HG02970 (cell line): ENCODE data around the gene ZBTB16.

Source experiments
- ATAC-seq: cut with Tn5 transposase; IDR thresholded peaks from one replicate; pipeline ENCODE4 v1.9.1; 2021; ENCODE audit warnings: mild to moderate bottlenecking, moderate library complexity, moderate number of reproducible peaks; ENCODE audit not compliant: unreplicated experiment, low FRiP score

The ZBTB16 gene

DNA sequence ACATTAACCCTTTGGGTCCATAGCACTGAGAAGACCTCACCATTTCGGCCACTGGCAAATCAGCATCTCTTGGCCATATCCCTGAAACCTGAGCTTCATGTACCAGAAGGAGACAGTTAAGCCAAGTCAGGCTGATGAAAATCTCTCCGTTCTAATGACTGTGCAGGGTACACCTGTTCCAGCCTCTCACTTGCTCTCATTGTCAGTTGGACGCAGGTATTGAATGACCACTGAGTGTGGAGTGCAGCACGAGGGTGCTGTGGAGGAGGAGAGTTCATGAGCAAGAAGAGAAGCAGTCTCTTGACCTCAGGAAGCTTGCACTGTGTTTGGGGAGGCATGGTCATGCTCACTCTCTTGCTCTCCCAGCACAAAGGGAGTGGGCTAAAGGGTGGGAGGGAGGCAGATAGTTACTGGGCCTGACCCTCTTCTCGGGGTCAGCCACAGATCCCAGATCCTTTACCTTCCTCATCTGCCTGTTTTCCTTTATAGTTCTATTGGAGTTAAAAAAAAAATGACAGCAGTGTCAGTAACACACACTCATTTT is 65.2 kb downstream of the ZBTB16 start:
- ATAC-seq, result no peak

DNA sequence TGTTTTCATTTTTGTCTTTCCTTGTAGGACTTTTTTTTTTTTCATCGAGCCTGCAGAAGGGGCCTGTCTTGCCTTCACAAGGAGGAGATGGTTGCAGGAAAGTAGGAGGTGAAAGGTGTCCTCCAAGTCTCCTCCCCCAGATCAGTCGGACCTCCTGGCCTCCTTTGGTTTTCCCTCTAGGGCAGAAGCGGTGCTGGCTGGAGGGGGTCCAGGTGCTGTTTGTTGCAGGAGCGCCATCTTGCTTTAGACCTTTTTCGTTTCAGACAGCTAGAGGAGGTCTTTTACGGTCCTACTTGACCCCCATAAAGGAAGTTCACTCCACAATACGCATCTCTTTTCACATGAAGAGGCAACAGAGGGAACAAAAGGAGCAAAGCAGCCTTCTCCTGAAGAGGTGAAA is 66.0 kb downstream of the ZBTB16 start:
- no peak for ATAC-seq

DNA sequence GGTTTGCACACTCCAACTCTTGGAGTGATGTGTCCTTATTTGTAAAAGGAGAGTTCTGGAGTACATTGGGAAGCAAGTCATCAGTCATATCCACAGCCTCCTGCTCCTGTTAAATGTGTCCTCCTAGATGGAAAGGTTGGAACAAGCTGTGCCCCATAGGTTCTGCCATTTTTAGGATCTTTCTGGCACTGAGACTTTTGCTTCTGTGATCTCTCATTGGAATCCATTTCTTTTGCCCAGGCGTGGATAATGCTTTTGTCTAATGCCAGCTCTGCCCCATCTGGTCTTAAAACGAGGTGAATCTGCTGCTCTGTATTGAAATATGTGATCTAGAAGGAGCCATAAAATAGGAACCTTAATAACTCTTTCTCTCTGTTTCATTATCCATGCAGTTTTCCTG is 66.4 kb downstream of the ZBTB16 start:
- ATAC-seq, result no peak

DNA sequence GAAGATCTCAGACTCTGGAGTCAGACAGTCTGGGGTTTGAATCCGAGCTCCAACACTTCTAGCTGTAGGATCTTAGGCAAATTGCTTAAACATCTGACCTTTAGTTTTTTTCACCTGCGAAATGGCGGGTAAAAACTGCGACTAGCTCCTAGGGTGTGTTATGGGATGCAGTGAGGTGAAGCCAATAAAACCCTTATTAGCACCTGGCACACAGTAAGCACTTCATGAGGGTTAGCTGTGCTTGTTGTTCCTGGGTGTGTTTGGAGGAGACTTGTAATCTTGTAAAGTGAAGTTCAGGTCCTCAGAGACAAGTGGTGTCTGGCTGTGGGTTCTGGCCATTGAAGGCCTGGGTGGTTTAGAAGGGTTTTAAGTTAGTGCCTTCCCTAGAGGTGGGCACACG is 68.9 kb downstream of the ZBTB16 start:
- ATAC-seq, result no peak

DNA sequence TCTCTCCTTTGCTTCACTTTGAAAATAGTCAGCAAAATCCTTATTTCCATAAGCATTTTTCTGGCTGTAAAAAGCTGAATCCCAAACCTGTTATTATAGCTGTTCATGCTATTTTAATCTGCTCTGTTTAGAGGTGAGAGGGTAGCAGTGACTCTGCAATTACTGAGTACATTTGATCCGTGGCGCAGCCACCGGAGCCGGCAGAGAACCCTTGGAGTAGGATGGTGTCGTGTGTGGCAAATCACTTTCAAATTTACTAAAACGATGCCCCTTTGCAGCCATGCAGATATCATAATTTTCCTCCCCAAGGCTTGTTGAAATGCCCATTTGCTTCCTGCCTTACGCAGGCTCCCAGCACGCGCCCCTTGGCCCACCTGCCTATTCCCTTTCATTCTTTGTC is 69.6 kb downstream of the ZBTB16 start:
- ATAC-seq, result no peak

DNA sequence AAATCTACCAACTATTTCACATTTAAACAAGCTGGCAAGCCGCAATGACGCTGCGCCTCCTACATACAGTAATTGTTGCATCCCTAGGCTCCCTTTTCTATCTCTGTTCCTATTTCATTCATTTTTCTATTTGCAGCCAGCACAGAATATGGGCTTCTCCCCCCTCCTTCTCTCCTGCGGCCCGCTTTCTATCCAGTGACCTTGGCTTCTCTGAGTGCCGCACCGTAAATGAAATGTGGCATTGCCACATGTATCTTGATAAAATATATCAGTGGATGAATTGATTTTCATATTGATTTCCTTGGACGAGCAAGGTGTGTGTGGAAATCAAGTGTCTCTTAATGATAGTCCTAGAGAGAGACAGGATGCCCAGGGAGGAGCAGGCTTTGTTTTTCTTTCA is 70.2 kb downstream of the ZBTB16 start:
- ATAC-seq, result no peak

DNA sequence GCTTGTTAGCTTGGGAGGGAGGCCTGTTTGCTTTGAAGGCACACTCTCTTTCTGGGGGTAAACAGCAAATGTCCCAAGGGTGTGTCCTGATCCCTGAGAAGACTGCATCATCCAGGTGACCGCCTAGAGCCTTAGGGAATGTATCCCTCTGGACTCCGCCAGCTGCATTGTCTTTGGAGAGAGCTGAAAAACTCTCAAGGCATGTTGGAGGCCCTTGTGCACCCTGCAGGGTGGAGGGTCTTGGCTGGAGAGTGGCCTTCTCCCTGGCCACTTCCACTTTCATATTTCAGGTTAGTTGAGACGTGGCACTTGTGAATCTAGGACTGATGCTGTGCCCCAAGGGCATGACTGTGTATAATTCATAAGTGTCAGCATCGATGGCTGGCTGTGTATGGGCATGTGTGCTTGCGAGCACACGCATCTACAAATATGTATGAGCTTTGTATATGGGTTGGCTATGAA is 70.6 kb downstream of the ZBTB16 start:
- no peak for ATAC-seq

DNA sequence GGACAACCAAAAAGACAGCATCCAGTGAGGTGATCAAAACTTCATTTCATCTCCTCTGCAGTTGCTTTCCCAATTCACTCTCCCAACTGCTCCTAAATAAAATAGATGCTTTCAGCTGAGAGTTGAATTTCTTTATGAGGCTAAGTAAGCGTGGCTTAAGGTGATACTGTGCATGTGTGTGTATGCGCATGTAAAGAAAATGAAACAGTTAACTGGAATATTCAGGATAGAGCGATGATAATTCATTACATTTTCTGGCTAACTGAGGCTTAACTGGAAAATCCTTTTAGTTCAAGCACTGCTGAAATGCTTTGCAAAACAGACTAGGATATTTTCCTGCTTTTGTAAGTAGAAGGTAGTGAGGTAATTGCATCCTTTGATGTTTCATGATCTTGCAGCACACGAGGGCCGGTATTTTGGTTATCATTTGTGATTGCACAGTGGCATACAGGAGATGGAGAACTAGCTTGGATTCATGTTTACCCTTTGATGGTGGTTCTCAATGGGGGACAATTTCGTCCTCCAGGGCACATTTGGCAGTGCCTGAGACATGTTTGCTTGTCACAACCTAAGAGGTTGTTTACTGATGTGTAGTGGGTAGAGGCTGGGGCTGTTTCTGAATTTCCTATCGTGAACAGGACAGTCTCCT is 71.2 kb downstream of the ZBTB16 start:
- ATAC-seq, result no peak

DNA sequence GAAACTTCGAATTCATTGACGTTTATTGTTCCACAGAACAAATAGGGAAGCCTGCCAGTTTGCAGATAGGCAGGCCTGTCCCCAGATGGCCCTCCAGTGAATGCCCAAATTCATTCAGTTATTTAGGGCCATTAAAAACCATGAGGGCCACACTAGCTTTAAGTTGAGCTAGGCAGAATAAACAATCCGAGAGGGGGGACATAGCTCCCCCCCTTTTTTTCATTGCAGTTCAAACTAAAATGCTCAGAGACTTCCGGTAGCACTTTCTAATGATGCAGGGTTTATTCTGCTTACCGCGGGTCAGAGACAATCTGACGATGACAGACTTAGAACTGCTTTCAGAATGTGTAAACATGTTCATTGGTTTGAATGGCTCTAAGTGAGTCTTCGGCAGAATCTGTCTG is 72.0 kb downstream of the ZBTB16 start:
- no peak for ATAC-seq

DNA sequence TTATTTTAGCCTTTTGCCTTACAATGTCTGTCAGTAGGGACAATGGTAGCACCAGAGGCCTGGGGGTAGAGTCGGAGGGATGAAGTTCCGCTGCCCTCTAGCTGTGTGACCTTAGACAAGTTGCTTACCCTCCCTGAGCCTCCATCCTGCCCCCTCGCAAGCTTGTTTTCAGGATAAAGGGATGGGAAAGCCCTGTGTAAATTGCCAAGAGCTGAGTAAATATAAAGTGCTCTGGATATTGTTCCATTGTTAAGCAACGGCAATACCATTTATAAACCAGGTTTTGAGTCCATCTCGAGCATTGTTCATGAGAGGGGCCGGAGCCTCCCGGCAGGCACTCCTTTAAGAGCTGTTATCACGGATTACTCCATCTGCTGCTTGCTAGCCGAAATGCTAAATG is 72.9 kb downstream of the ZBTB16 start:
- ATAC-seq, result no peak

DNA sequence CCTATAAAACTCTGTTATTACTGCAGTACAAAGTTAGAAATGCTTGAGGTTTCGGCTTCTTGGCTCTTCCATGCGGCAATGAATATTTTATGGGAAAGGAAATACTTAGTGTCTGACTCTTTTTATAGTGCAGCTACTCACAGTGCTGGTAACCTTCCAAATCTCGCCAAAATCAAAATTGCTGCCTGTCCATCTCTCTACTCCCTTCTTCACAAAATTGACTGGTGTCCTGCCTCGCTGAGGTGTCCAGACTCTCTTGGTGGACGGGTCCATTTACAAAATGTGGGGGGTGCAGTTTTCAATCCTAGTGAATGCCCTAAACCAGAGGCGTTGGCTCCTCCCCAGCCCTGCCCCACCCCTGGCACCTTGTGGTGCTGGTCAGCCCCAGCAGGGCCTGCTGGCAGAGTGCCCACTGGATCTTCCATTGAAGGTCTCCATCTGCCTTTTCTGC is 73.5 kb downstream of the ZBTB16 start:
- ATAC-seq, result no peak

DNA sequence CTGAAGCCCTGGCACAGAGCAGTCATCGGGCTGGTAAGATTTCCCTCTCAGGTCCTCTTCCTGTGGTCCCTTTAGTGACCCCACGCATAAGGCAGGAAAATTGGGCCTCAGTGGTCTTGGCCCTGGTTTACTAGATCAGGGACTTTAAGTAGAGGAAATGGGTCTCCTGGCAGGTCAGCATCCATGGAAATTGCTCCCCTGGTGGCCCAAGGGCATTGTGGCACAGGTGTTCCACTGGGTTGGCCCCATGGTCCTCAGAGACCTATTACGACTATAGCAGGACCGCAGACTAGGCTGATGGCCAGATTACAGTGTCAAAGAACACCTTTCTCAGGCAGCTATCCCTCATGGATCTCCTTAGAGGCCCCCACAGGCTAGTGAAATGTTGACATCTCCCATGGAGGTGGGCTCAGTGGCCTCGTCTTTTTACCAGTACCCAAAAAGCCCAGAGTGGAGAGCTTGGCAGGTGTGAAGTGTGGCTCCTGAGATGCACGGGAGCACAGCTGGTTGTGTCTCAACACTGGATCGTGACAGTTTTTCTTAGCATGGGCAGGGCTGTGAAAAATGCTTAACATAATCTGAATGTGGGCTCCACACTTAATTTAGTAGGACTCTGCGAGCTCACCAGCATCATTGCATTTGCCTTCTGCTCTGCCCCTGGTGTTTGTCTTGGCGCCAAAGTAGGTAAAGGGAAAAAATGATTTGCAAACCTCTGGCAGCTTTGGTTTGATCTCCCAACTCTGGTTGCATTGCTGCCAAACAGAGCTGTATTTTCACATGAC is 74.2 kb downstream of the ZBTB16 start:
- ATAC-seq, result no peak

DNA sequence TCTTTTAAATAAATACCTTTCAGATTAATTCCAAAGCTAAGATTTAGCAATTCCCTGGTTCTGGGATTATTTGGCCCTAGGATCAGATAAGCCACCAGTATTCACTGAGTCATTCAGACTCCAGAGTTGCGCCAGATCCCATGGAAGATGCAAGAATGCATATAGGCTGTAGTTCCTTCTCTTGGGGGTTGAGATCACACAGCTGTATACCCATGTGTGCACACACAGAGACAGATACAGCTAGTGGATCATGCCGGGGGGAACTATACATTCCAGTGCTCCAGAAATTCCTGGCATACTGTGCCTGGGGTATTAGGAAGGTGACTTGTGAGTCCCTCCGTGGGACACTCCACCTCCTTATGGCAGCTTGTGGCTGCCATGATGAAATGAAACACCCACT is 75.4 kb downstream of the ZBTB16 start:
- ATAC-seq, result no peak

DNA sequence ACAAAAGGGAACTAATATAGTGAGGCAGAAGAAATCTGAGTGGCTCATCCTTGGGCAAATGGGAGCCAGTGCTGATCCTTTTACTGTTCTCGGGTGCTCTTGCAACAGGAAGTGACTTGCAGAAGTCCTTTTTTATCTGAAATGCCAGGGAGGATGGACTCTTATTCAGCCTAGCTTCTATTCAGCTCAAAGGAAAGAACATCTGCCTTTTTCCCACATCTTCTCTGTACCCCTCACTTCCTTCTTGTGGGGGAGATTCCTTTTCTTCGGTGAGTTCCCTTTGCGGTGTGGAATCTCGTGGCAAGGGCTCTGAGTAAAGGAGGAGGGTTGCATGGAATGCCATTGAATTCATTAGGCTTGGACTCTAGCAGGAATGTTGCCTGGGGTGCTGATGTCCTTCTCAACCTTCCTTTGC is 76.2 kb downstream of the ZBTB16 start:
- ATAC-seq, result no peak

DNA sequence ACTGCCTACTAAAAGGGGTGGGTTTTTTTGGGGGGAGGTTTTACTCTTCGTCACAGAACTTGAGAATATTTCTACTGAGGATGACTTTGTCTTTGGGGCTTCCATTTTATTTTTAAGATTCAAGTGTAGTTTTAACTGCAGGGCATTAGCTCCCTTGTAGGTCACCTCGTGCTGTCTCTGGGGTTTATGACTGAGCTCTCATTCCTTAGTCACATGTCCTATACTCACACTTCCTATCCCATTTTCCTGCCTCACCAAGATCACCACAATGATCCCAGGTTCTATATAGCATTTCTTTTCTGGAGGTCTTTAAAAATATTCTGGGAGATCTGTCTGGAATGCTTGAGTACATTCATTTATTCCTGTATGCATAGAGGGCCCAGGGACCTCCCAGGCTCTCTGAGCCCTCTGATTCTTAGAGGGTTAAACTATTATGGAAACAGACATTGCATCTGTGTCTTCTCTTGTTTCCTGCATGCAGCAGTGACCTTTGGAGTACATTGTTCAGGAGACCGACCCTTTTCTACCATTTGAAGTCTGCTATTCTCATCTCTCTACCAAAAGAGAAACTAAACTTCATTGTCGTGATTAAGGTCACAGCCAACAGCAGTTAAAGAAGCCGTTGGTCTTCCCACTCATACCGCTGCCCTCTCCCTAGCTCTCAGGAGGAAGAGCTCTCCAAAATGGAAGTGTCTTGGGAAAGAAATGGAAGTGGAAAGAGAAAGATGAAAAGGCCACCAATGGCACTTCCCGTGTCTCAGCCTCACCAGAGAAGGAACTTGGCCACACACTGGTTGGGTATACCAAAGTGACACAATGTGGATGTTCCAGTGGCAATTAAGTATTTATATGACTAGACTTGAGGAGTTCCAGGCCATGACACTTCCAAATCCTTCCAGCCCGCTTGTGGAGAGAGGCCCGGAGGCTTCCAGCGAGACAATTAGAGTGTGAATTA is 77.5 kb downstream of the ZBTB16 start:
- ATAC-seq, result no peak

DNA sequence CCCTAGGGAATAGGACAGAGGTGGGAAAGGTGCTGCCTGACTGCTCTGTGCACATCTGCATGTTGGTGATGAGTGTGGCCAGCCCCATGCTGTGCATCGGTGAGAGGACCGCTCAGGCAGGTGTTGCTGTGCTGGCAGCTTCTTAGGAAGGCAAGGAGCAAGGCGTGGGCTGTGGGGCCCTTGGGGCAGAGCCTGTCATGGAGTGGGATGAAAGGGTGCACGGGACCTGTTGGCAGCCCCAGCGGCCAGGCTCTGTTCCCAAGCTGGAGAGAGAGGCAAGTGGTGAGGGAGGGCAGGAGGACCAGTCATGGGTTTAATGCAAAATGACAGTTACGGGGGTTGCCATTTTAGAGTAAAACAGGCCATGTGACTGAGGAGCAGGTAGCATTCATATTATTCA is 78.3 kb downstream of the ZBTB16 start:
- ATAC-seq, result no peak

DNA sequence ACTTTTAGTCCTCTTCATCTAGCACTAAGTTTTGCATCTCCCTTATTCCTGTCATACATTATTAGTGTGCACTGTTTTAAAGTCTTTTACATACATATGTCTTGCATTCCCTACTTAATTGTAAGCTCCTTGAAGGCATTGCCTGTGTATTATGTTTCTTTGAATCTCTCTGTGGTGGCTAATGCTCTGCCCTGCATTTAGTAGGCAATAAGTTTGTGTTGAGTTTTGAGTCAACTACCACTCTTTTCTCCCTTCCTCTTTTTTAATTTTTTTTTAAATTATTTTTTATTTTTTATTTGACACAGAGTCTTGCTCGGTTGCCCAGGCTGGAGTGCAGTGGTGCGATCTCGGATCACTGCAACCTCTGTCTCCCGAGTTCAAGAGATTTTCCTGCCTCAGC is 78.9 kb downstream of the ZBTB16 start:
- ATAC-seq, result no peak

DNA sequence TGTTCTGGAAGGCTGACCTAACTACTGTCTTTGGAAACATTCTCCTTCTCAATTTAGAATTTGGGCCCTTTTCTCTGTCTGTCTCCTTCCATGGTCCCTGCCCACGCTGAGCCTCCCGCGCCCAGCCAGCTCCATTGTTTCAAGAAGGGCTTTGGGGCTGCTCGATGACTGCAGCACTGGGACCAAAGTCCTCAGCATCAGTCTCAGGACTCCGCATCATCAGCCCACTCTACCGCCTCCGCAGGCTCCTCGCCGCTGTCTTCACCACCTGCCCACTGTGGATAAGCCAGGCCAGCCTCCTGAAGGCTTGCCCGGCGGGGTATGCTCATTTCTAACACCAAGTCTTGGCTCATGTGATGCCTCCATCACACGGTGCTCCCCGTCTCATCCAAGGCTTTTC is 81.3 kb downstream of the ZBTB16 start:
- ATAC-seq, result no peak

DNA sequence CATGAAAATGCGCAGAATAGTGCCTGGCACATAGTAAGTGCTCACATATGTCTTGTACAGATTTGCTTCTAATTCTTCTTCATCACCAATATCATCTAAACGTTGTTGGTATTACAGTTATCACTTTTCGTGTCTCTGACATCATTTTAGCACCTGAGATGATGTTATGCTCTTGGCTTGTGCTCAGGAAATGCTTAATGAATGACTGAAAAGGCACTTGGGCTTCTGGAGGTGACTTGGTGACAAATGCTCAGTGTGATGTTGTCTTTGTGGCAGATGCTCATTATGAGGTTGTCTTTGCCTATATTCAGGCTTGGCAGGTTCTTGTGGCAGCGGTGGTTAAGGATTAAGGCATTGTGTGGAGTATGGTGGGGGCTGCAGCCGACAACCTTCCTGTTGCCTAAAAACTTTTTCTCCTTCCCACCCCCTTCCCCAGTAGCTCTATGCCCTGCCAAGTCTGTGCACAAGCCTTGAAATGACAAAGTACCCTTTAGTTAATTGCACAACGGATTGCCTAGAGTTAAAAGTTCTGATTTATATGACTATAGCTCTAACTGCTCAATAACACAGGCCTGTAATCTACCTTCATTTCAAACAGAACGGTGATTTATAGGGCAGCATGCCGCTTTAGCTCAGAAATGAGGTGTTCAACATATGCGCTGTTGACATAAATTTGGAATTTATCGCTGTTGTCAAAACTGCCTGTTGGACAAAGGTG is 82.5 kb downstream of the ZBTB16 start:
- ATAC-seq, result no peak

DNA sequence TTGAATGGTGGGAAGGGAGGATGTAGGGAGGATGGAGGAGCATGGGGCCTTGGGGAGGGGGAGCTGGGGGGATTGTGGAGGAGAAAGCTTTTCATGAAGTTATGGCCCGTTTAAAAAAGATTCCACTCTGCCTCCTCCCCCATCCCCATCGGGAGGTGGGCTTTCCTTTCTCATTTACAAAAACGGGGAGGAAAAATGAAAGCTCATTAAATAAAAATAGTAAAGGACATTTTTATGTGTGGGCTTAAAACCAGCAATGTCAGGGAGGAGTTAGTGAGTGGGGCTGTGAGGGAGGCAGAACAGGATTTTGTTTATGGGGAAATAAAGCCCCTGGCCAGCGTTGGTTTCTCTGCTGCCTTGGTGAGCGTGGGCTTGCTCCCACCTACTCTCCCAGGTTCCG is 83.2 kb downstream of the ZBTB16 start:
- no peak for ATAC-seq
